Effector memory CD4-positive, alpha-beta T cell (primary cell): Measurements from ENCODE around the gene SLC32A1.

Experiments
- DNase-seq, 3 donors: peaks; one replicate each; pipeline ENCODE4 v3.0.0-alpha.2; 2020
- H3K27ac ChIP-seq: 2 replicates; pipeline ENCODE4 v1.7.0; 2013; ENCODE audit warnings: mild to moderate bottlenecking, low read length, moderate library complexity; ENCODE audit not compliant: insufficient read depth, poor library complexity, severe bottlenecking
- H3K27me3 ChIP-seq: replicated peaks from 2 replicates; pipeline ENCODE4 v1.7.0; 2013; ENCODE audit warnings: mild to moderate bottlenecking, low read length; ENCODE audit not compliant: insufficient read depth, control insufficient read depth, poor library complexity, severe bottlenecking
- H3K36me3 ChIP-seq: 2 replicates; pipeline ENCODE4 v1.7.0; 2013; ENCODE audit warnings: mild to moderate bottlenecking, low read length, moderate library complexity; ENCODE audit not compliant: control insufficient read depth, insufficient read depth
- H3K4me1 ChIP-seq: 2 replicates; pipeline ENCODE4 v1.7.0; 2013; ENCODE audit warnings: low read length, mild to moderate bottlenecking; ENCODE audit not compliant: control insufficient read depth, insufficient read depth, poor library complexity, severe bottlenecking
- H3K4me3 ChIP-seq: 2 replicates; pipeline ENCODE4 v1.7.0; 2013; ENCODE audit warnings: low read length, low read depth, mild to moderate bottlenecking; ENCODE audit not compliant: insufficient read depth, poor library complexity, severe bottlenecking
- H3K9me3 ChIP-seq: 2 replicates; pipeline ENCODE4 v1.7.0; 2013; ENCODE audit warnings: mild to moderate bottlenecking, low read length, moderate library complexity; ENCODE audit not compliant: control insufficient read depth

Gene SLC32A1

DNA sequence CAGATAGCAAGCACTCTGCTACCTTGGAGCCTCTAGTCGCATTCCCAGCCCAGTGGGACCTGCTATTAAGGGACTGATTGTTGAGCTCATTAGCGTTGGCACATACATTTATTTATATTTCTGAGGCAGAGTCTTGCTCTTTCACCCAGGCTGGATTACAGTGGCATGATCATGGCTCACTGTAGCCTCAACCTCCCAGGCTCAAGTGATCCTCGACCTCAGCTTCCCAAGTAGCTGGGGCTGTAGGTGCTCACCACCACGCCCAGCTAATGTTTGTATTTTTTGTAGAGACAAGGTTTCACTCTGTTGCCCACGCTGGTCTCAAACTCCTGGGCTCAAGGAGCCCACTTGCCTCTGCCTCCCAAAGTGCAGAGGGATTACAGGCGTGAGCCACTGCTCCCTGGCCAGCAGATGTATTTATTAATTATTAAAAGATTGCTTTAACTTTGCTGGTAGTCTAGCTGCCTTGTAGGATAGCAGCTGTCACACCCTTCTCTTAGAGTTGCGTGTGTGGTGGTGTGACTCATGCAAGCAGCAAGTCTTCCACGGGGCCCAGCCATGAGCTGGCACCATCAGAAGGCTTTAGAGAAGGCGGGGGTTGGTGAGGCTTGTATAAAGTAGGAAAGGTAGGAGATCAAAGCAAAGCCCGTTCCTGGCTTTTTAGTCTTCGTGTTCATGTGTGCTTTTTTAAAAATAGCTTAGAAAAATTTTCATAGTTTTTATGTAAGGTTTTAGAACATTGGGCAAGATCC lies 40.5 kb downstream of the SLC32A1 start:
- Histone ChIP-seq H3K27me3 (no peaks in the 10 kb centered on the region), H3K4me3 (no peak overlapping the region), H3K4me1 (no peaks in the 10 kb centered on the region), H3K27ac (no peak overlapping the region), H3K9me3 (no peaks in the 10 kb centered on the region), H3K36me3 (peaks cover 81% of the 10 kb centered on the region)
- DNase-seq: no peak

- no peaks in the 10 kb centered on the region for H3K27me3 ChIP-seq
- H3K4me1 ChIP-seq: no peaks in the 10 kb centered on the region
- H3K27ac ChIP-seq: no peak overlapping the region
- DNase-seq: no peak
- H3K36me3 ChIP-seq: peaks cover 75% of the 10 kb centered on the region
- H3K4me3 ChIP-seq: no peak overlapping the region
- no peaks in the 10 kb centered on the region for H3K9me3 ChIP-seq
Measured at GRCh38 chr20:38766071-38766470, 41.8 kb downstream of the SLC32A1 start.

DNA sequence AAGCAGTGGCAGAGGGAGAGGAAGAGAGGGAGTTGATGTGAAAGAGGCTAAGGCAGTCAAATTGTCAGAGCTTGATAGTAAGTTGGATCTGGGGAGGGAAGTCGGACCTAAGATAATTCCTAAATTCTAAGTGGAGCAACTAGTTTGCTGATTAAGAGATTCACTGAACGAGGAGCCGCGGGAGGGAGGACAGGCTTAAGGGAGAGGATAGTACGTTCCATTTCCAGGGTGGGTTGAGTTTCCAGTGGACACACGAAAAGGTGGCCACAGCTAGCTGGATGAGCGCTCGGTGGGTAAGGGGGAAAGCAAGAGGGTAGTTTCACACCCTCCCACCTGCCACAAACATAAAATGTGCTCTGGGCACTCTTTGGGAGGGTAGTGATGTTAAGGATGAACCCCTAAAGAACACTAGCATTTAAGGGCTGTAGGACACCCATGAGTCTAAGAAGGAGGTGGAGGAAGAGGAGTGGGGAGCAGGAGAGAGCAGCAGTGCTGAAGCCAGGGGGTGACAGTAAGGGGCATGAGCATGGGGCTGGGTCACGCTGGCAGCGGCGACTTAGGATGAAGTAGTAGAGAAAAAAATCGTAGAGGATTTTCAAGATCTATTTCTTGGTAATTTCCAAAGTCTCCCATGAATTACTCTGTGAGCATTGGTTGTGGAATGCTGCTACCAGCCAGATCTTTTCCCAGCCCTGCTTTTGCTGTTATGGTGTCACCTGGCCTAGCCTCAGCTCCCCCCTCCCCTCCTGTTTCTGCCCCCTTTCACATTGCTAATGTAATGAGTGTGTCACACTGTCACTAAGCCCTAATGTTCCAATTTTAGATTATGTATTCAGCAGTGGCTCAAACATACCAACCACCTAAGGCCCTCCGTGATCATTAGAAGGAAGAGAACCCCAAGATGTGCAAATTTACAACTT lies 45.4 kb downstream of the SLC32A1 start:
- H3K4me1 ChIP-seq: no peaks in the 10 kb centered on the region
- DNase-seq: no peak
- no peak overlapping the region for H3K4me3 ChIP-seq
- no peaks in the 10 kb centered on the region for H3K27me3 ChIP-seq
- H3K27ac ChIP-seq: no peak overlapping the region
- H3K9me3 ChIP-seq: no peaks in the 10 kb centered on the region
- H3K36me3 ChIP-seq: peaks cover 74% of the 10 kb centered on the region

- Histone ChIP-seq H3K9me3 (no peaks in the 10 kb centered on the region), H3K27ac (no peak overlapping the region), H3K4me1 (no peaks in the 10 kb centered on the region), H3K4me3 (no peak overlapping the region), H3K36me3 (peaks cover 71% of the 10 kb centered on the region), H3K27me3 (no peaks in the 10 kb centered on the region)
- DNase-seq: no peak
Measured at GRCh38 chr20:38770546-38770945, 46.3 kb downstream of the SLC32A1 start.

GRCh38 chr20:38770970-38771369 lies 46.7 kb downstream of the SLC32A1 start:
- Histone ChIP-seq H3K9me3 (no peaks in the 10 kb centered on the region), H3K27ac (no peak overlapping the region), H3K4me1 (no peaks in the 10 kb centered on the region), H3K36me3 (peaks cover 67% of the 10 kb centered on the region), H3K4me3 (no peak overlapping the region), H3K27me3 (no peaks in the 10 kb centered on the region)
- no peak for DNase-seq

- H3K4me3 ChIP-seq: no peak overlapping the region
- no peak overlapping the region for H3K27ac ChIP-seq
- no peaks in the 10 kb centered on the region for H3K4me1 ChIP-seq
- no peaks in the 10 kb centered on the region for H3K9me3 ChIP-seq
- no peak for DNase-seq
- peaks cover 65% of the 10 kb centered on the region for H3K36me3 ChIP-seq
- H3K27me3 ChIP-seq: no peaks in the 10 kb centered on the region
Measured at GRCh38 chr20:38771621-38772020, 47.3 kb downstream of the SLC32A1 start.

DNA sequence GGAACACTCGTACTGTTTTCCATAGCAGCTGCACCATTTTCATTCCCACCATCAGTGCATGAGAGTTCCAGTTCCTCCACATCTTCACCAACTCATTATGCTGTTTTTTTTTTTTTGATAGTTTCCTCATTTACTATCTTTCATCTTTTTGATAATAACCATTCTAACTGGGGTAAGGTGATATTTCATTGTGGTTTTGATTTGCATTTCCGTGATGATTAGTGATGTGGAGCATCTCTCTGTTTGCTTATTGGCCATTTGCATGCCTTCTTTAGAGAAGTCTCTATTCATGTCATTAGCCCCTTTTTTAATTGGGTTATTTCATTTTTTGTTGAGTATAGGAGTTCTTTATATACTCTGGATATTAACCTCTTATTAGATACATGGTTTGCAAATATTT lies 49.9 kb downstream of the SLC32A1 start:
- no peaks in the 10 kb centered on the region for H3K9me3 ChIP-seq
- no peak for DNase-seq
- no peaks in the 10 kb centered on the region for H3K27me3 ChIP-seq
- peaks cover 42% of the 10 kb centered on the region for H3K36me3 ChIP-seq
- H3K4me3 ChIP-seq: no peak overlapping the region
- H3K27ac ChIP-seq: no peak overlapping the region
- no peaks in the 10 kb centered on the region for H3K4me1 ChIP-seq

DNA sequence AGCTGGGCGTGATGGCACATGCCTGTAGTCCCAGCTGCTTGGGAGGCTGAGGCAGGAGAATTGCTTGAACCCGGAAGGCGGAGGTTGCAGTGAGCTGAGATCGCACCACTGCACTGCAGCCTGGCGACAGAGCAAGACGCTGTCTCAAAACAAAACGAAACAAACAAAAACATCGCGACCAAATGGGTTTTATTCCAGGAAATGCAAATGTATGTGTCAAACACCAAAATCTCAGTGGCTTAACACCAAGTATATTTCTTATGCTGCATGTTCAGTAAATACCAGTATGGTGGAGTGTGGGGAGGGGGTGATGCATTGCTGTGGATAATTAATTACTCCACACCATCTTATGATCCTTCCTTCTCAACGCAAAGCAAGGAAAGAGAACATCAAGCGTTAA lies 52.1 kb downstream of the SLC32A1 start:
- no peak overlapping the region for H3K27ac ChIP-seq
- DNase-seq: no peak
- peaks cover 26% of the 10 kb centered on the region for H3K36me3 ChIP-seq

More for the DNA sequence above, 52.1 kb downstream of the SLC32A1 start:
- Histone ChIP-seq H3K9me3 (no peaks in the 10 kb centered on the region), H3K4me1 (no peaks in the 10 kb centered on the region), H3K4me3 (no peak overlapping the region), H3K27me3 (no peaks in the 10 kb centered on the region)
